Mucosa of rectum (tissue), 2 donors: ENCODE results near the gene RAPGEF5.

Experiments
- H3K27ac ChIP-seq, 2 donors: one replicate each; pipeline ENCODE4 v1.7.0; 2013; ENCODE audit warnings: inconsistent platforms in 2 of 2, low read depth in 2 of 2, low read length in 2 of 2
- H3K27me3 ChIP-seq, 2 donors: one replicate each; pipeline ENCODE4 v1.7.0; 2013; ENCODE audit warnings: low read length in 2 of 2; ENCODE audit not compliant: control insufficient read depth in 2 of 2, insufficient read depth in 2 of 2
- H3K36me3 ChIP-seq, 2 donors: one replicate each; pipeline ENCODE4 v1.7.0; 2013; ENCODE audit warnings: low read length in 2 of 2; ENCODE audit not compliant: control insufficient read depth in 2 of 2, insufficient read depth in 2 of 2
- H3K4me1 ChIP-seq, 2 donors: one replicate each; pipeline ENCODE4 v1.7.0; 2013; ENCODE audit warnings: low read length in 2 of 2, mild to moderate bottlenecking in 1 of 2; ENCODE audit not compliant: control insufficient read depth in 2 of 2, insufficient read depth in 2 of 2
- H3K4me3 ChIP-seq, 2 donors: one replicate each; pipeline ENCODE4 v1.7.0; 2013; ENCODE audit warnings: low read length in 2 of 2
- H3K9ac ChIP-seq, 2 donors: one replicate each; pipeline ENCODE4 v1.7.0; 2013; ENCODE audit warnings: low read length in 2 of 2, low read depth in 1 of 2, mild to moderate bottlenecking in 1 of 2
- H3K9me3 ChIP-seq, 2 donors: one replicate each; pipeline ENCODE4 v1.7.0; 2013; ENCODE audit warnings: low read length in 2 of 2; ENCODE audit not compliant: control insufficient read depth in 2 of 2
- donor health status: healthy.
- donor health status: Normal muscosa, but diverticular disease.

RAPGEF5 gene

DNA sequence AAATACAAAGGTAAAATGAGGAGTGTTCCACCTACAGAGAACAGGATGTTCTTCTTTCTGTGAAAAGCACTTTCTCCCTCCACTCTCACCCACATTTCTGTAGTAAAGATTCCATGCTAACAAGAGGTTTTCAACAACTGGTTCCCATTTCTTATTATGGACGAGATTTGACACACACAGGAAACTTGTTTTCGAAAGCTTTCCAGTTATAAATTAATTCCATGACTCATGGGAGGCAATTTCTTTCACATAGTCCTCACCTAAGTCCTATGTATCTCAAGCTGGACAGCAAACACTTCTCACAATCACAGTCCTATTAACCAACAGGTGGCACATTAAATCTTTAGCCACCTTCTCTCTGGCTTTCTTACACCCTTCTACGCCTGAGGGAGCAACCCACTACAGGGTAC lies 24.5 kb downstream of the RAPGEF5 start:
- peak overlapping the region; percentile 56 to 87 for H3K27ac ChIP-seq

DNA sequence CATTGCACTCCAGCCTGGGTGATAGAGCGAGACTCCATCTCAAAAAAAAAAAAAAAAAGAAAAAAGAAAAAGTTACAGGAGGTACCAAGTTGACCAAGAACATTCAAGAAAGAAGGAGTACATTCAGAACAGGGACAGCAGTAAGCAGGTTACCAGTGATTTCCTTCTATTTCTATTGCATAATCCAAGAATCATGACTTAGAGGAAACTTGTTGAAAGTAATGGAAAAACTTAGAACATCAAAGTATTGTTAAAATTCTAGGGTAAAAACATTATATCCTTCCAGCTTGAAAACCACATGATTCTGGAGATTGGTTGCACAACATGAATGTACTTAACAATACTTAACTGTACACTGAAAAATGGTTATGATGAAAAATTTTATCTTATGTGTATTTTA lies 25.2 kb downstream of the RAPGEF5 start:
- peak overlapping the region in 1 of 2 donors; percentile 87 for H3K27ac ChIP-seq
- H3K9me3 ChIP-seq = no peaks in the 10 kb centered on the region
- no peaks in the 10 kb centered on the region for H3K27me3 ChIP-seq
- H3K4me3 ChIP-seq = no peak overlapping the region
- H3K4me1 ChIP-seq = peaks cover 20 to 53% of the 10 kb centered on the region in 2 donors
- H3K9ac ChIP-seq = no peak overlapping the region
- H3K36me3 ChIP-seq = no peaks in the 10 kb centered on the region

More for the DNA sequence above, 24.5 kb downstream of the RAPGEF5 start:
- no peaks in the 10 kb centered on the region for H3K27me3 ChIP-seq
- H3K36me3 ChIP-seq = no peaks in the 10 kb centered on the region
- H3K4me1 ChIP-seq = peaks cover 20 to 50% of the 10 kb centered on the region in 2 donors
- no peak overlapping the region for H3K4me3 ChIP-seq
- no peaks in the 10 kb centered on the region for H3K9me3 ChIP-seq
- peak overlapping the region in 1 of 2 donors; percentile 0 for H3K9ac ChIP-seq

DNA sequence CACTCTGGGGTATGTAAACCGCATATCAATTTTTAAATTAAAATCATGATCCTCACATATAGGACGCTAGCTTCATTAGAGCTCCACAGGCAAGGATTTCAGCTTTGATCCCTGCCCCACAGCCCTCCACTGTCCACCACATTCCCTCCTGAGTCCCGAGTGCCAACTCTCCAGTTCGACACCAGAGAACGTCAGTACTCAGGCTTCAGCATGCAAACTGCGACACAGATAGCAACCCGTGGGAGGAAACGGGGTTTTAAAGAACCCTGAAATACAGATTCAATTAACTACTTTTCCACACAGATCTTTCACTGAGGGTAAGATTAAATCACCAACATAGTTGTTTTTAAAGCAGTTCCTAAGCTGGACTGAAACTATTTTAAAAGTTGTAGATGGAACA lies 26.1 kb downstream of the RAPGEF5 start:
- H3K9me3 ChIP-seq = no peaks in the 10 kb centered on the region
- H3K4me1 ChIP-seq = peaks cover 20 to 56% of the 10 kb centered on the region in 2 donors
- no peaks in the 10 kb centered on the region for H3K27me3 ChIP-seq
- peak overlapping the region; percentile 67 to 73 for H3K27ac ChIP-seq
- no peak overlapping the region for H3K4me3 ChIP-seq
- H3K9ac ChIP-seq = no peak overlapping the region
- H3K36me3 ChIP-seq = no peaks in the 10 kb centered on the region

DNA sequence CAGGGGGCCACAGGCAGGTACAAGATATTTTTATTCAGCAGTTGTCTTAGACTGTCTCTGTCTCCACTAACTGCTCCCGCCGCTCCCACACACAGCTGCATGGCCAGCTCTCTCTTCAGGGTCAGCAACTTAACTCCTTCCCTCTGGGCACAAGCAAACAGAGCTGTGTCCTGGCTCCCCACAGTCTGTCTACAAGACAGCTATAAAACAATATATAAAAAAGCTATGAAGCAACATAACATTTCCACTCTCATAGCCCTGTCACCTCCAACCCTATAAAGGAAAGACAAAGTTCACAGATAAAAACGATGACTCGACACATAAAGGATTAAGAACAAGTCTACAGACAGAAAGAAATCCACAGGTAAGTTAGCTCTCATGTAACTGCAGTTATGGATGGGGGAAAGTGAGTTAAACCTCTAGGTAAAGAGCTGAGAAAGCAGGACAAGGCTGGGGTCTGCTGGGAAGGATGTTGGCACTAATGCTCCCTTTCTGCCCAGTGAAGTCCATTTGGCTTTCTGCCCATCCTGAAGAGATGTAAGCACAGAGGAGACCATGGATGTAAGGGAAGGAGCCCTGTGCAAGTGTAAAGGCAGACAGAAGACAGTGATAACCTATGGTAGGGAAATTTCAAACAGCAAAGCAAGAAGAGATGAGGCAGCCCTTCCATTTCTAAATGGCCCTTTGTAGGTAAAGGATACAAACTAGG lies 27.0 kb downstream of the RAPGEF5 start:
- Histone ChIP-seq H3K9me3 (no peaks in the 10 kb centered on the region), H3K27ac (peak overlapping the region; percentile 73 to 75), H3K27me3 (no peaks in the 10 kb centered on the region), H3K4me3 (peak overlapping the region; percentile 44 to 55), H3K36me3 (no peaks in the 10 kb centered on the region), H3K9ac (peak overlapping the region in 1 of 2 donors; percentile 39), H3K4me1 (peaks cover 20 to 64% of the 10 kb centered on the region in 2 donors)

DNA sequence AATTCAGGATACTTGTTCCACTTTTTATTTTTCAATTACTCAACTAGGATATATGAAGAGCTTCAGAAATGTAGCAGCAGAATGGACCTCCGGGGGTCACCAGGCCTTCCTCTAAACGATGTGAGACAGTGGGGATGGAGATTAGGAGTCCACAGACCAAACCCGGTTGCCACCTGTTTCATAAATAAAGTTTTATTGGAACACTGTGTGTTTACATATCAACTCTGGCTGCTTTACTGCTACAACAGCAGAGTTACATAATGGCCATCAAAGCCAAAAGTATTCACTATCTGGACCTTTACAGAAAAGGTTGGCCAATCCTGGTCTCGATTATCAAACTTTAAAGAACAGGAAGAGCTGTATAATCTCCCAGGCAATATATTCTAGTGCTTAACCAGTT lies 30.8 kb downstream of the RAPGEF5 start:
- no peaks in the 10 kb centered on the region for H3K27me3 ChIP-seq
- peaks cover 19 to 49% of the 10 kb centered on the region in 2 donors for H3K4me1 ChIP-seq
- H3K9ac ChIP-seq = no peak overlapping the region
- H3K4me3 ChIP-seq = no peak overlapping the region
- peak overlapping the region in 1 of 2 donors; percentile 35 for H3K27ac ChIP-seq
- H3K9me3 ChIP-seq = no peaks in the 10 kb centered on the region
- H3K36me3 ChIP-seq = no peaks in the 10 kb centered on the region

DNA sequence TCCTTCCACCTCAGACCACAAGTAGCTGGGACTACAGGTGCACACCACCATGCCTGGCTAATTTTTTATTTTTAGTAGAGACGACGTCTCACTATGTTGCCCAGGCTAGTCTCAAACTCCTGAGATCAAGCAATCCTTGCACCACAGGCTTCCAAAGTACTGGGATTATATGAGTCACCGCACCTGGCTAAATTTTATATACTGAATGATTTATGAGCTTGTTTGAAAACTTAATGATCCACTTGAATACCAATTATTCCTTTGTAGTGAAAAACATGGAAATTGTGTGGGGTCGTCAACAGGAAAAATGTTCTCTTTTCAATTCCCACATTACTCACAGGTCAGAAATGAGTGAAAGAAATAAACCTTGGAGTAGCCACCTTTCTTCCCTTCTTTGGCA lies 31.3 kb downstream of the RAPGEF5 start:
- H3K27me3 ChIP-seq = no peaks in the 10 kb centered on the region
- peaks cover 14 to 45% of the 10 kb centered on the region in 2 donors for H3K4me1 ChIP-seq
- no peaks in the 10 kb centered on the region for H3K36me3 ChIP-seq
- no peak overlapping the region for H3K4me3 ChIP-seq
- H3K9ac ChIP-seq = no peak overlapping the region
- peak overlapping the region in 1 of 2 donors; percentile 35 for H3K27ac ChIP-seq
- H3K9me3 ChIP-seq = no peaks in the 10 kb centered on the region

DNA sequence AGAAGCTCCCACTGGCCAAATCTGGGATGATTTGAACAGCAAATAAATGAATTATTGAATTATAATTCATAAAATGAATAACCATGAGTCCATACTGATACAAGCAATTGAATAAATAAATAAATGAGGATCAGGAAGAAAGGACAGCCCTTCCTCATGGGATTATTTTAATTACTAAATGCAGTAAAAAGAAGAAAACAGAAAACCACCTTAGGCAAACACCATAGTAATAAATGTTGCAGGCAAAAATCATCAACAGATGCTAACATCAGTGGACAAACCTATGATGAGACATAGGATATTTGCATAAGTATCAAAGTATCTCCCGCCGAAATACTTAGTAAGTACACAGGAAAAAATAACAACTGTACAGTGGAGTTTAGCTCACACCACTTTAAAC lies 33.2 kb downstream of the RAPGEF5 start:
- Histone ChIP-seq H3K9ac (no peak overlapping the region), H3K27me3 (no peaks in the 10 kb centered on the region), H3K9me3 (no peaks in the 10 kb centered on the region), H3K27ac (no peak overlapping the region), H3K4me1 (peaks cover 2 to 28% of the 10 kb centered on the region in 2 donors), H3K4me3 (no peak overlapping the region), H3K36me3 (no peaks in the 10 kb centered on the region)

DNA sequence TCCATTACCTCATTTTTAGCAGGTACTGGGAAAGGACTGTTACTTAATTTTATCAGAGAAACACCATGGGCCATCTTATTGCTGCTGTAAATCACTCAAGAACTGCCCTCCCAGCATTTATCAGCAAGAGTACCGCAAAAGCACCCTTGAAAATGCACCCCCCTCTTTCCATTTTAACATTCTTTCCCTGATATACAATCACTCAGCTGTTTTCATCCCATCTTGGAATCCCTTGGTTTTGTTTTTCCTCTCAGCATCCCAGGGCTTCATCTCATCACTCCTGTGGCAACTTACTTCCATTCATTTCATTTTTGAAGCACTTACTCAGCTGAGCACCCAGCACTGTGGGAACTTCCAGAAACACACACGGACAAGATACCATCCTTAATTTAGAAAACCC lies 36.5 kb downstream of the RAPGEF5 start:
- peaks cover 0 to 9% of the 10 kb centered on the region in 2 donors for H3K4me1 ChIP-seq

DNA sequence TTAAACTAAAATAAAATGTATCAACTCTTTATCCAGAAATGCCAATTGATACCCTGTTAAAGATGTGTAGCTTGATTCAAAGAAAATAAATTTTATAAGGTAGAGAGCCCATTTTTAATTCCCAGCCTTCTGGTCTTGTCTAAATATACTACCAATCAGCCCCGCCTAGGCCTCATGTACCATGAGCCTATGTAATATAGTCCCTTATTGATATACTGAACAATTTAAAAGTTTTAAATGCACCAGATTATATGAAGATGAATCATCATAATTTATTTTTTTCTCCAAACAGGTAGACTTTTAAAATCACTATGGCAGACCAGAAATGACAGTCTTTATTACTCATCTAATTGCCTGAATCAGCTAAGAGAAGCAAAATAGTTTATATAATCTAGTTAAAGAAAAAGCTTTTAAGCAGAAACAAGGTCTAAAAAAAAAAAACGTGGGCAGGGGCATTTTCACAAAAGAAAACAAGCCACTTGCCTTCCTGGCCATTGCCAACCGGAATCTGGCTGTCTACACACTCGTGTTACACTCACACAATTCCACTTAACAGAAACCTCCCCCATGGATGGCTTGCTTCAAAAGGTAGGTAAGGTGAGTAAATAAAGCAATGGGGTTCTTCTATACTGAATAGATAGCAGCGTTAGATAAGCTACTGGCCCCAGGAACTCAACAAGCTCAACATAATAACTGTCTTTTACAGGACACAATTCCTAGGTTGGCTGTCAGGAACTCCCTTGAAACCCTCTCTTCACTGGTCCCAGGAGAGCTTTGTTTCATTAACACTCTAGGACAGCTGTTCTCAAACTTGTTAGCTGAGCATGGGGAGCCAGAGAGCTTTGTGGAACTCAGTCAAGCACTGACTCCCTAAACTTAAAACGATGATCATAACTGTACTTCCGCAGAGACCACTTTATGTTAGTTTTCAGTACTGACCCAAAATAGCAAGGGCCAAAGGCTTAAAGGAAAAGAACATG lies 37.2 kb downstream of the RAPGEF5 start:
- Histone ChIP-seq H3K36me3 (peaks cover 1 to 2% of the 10 kb centered on the region in 2 donors), H3K27ac (no peak overlapping the region), H3K4me3 (no peak overlapping the region), H3K9ac (no peak overlapping the region), H3K4me1 (peaks cover 0 to 4% of the 10 kb centered on the region in 2 donors), H3K27me3 (no peaks in the 10 kb centered on the region), H3K9me3 (no peaks in the 10 kb centered on the region)

More for the DNA sequence above, 36.5 kb downstream of the RAPGEF5 start:
- H3K4me3 ChIP-seq = no peak overlapping the region
- H3K27ac ChIP-seq = no peak overlapping the region
- H3K36me3 ChIP-seq = no peaks in the 10 kb centered on the region
- no peak overlapping the region for H3K9ac ChIP-seq
- H3K9me3 ChIP-seq = no peaks in the 10 kb centered on the region
- no peaks in the 10 kb centered on the region for H3K27me3 ChIP-seq

DNA sequence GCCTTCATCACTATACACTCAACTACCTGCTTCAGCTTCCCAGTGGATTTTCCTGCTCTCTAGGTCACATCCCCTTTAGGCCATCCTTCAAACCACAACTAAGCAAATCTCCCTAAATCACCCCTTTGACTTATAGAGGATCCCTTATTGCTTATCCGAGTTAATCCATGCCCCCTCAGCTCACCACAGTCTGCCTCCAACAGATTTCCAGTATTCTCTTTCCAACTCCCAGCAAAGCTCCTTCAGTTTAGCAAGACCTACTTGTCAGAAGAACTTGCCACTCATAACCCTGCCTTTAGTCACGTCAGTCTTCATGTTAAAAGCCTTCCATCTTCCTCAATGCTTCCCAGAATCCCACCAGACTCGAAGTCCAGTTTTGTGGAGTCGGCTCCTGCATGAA lies 38.6 kb downstream of the RAPGEF5 start:
- Histone ChIP-seq H3K27me3 (no peaks in the 10 kb centered on the region), H3K9ac (no peak overlapping the region), H3K9me3 (no peaks in the 10 kb centered on the region), H3K36me3 (peaks cover 9 to 10% of the 10 kb centered on the region in 2 donors), H3K27ac (no peak overlapping the region), H3K4me1 (no peaks in the 10 kb centered on the region), H3K4me3 (no peak overlapping the region)
